B cell (primary cell): ENCODE results near the gene CNTNAP1. TPM values are rescaled to one million over a fixed set of nuclear protein-coding genes. Genes with fewer than 3 reads are reported as not detected.

Experiments
- ATAC-seq: fragments of 200-7000 bp; cut with Tn5 transposase; one replicate; pipeline ENCODE4 v1.10.0; 2021; ENCODE audit warnings: low read depth, mild to moderate bottlenecking, moderate number of reproducible peaks, moderate library complexity
- CTCF ChIA-PET: fragments of 350-600 bp; sonication (Branson Sonifier 250); formaldehyde crosslinking; loops from one replicate; lab custom pipeline; 2021; ENCODE audit warnings: antibody characterized with exemption, inconsistent platforms; lab: Charles Lee
- POLR2A ChIA-PET: fragments of 350-600 bp; sonication (Branson Sonifier 250); formaldehyde crosslinking; loops from one replicate; lab custom pipeline; 2021; ENCODE audit warnings: antibody characterized with exemption; lab: Charles Lee
- DNase-seq: peaks from one replicate; pipeline ENCODE4 v3.0.0; 2013
- H2AFZ ChIP-seq: 2 replicates; pipeline ENCODE4 v1.6.1; 2012; ENCODE audit warnings: mild to moderate bottlenecking, low read depth, low read length; ENCODE audit not compliant: insufficient read depth, poor library complexity, severe bottlenecking
- H3K27ac ChIP-seq, 2 donors: 1 replicate in 1 of 2; 2 replicates in 1 of 2; pipeline ENCODE4 v1.5.1; 2012 to 2013; ENCODE audit warnings: low read length in 2 of 2, mild to moderate bottlenecking in 2 of 2, moderate library complexity in 1 of 2
- H3K27me3 ChIP-seq, 4 experiments: fragments of 200-600 bp in 1 of 4; sonication (generic) in 1 of 4; replicated peaks in 1 of 4; 1 replicate in 2 of 4; 2 replicates in 2 of 4; pipeline versions ENCODE4 v1.6.1 to v1.7.0; 2013 to 2016; ENCODE audit warnings: low read length in 3 of 4, mild to moderate bottlenecking in 2 of 4, mixed read lengths in 1 of 4, moderate library complexity in 1 of 4; ENCODE audit not compliant: insufficient read depth in 4 of 4, control insufficient read depth in 3 of 4; ENCODE audit errors: control extremely low read depth in 1 of 4
- H3K36me3 ChIP-seq, 2 experiments: replicated peaks in 1 of 2; 1 replicate in 1 of 2; 2 replicates in 1 of 2; pipeline versions ENCODE4 v1.6.1 to v1.7.1; 2013; ENCODE audit warnings: low read length in 1 of 2; ENCODE audit not compliant: insufficient read depth in 2 of 2, control insufficient read depth in 1 of 2; ENCODE audit errors: control extremely low read depth in 1 of 2, extremely low read depth in 1 of 2
- H3K4me1 ChIP-seq, 2 donors: fragments of 200-600 bp in 1 of 2; sonication (generic) in 1 of 2; 1 replicate in 1 of 2; 2 replicates in 1 of 2; pipeline versions ENCODE4 v1.5.1 to v1.6.1; 2013 to 2017; ENCODE audit warnings: low read length in 2 of 2; ENCODE audit not compliant: control insufficient read depth in 2 of 2, insufficient read depth in 2 of 2
- H3K4me2 ChIP-seq: replicated peaks from 2 replicates; pipeline ENCODE3; 2012; ENCODE audit warnings: mild to moderate bottlenecking, low read depth, low read length; ENCODE audit not compliant: poor library complexity, severe bottlenecking
- H3K4me3 ChIP-seq, 5 experiments: fragments of 200-600 bp in 1 of 5; sonication (generic) in 1 of 5; 1 replicate in 3 of 5; 2 replicates in 2 of 5; pipeline versions ENCODE4 v1.5.1 to v1.7.0; 2011 to 2016; ENCODE audit warnings: low read length in 4 of 5, mild to moderate bottlenecking in 4 of 5, low read depth in 2 of 5, control low read depth in 1 of 5, moderate library complexity in 1 of 5; ENCODE audit not compliant: insufficient read depth in 1 of 5; ENCODE audit errors: control extremely low read depth in 1 of 5, extremely low read depth in 1 of 5
- H3K79me2 ChIP-seq: fragments of 200-600 bp; sonication (generic); one replicate; pipeline ENCODE4 v1.6.0; 2016; ENCODE audit warnings: low read length; ENCODE audit not compliant: control insufficient read depth, insufficient read depth
- H3K9ac ChIP-seq: fragments of 200-600 bp; sonication (generic); 2 replicates; pipeline ENCODE4 v1.6.1; 2017; ENCODE audit warnings: mild to moderate bottlenecking, low read length, moderate library complexity
- H3K9me3 ChIP-seq, 3 donors: one replicate each; pipeline versions ENCODE4 v1.6.1 to v1.7.1; 2013; ENCODE audit warnings: low read length in 2 of 3; ENCODE audit not compliant: control insufficient read depth in 2 of 3, insufficient read depth in 1 of 3; ENCODE audit errors: control extremely low read depth in 1 of 3
- H4K20me1 ChIP-seq: 2 replicates; pipeline ENCODE4 v1.6.0; 2012; ENCODE audit warnings: mild to moderate bottlenecking, low read length; ENCODE audit not compliant: insufficient read depth, control insufficient read depth, poor library complexity, severe bottlenecking
- H3K27ac Mint-ChIP-seq: one replicate; pipeline ENCODE4 v1.8.0; 2021; ENCODE audit warnings: mixed read lengths
- H3K27me3 Mint-ChIP-seq: one replicate; pipeline ENCODE4 v1.8.0; 2021; ENCODE audit warnings: mixed read lengths
- H3K4me1 Mint-ChIP-seq: one replicate; pipeline ENCODE4 v1.8.0; 2021; ENCODE audit warnings: mixed read lengths
- H3K4me3 Mint-ChIP-seq: one replicate; pipeline ENCODE4 v1.8.0; 2021; ENCODE audit warnings: mixed read lengths
- H3K9me3 Mint-ChIP-seq: one replicate; pipeline ENCODE4 v1.8.0; 2022; ENCODE audit warnings: mixed read lengths; ENCODE audit not compliant: insufficient read depth
- CTCF ChIP-seq: fragments of 200-600 bp; IDR thresholded peaks from one replicate; pipeline ENCODE4 v1.8.0; 2022; ENCODE audit warnings: antibody characterized with exemption, mild to moderate bottlenecking
- EZH2 ChIP-seq: IDR thresholded peaks from 2 replicates; pipeline ENCODE4 v1.6.1; 2012; ENCODE audit warnings: borderline replicate concordance, low read depth, mild to moderate bottlenecking, moderate library complexity, low read length; ENCODE audit not compliant: insufficient read depth, poor library complexity, severe bottlenecking
- WGBS: methylation state at CpG from one replicate; pipeline ENCODE4 v1.1.5; 2013; ENCODE audit warnings: missing lambda C conversion rate; ENCODE audit not compliant: insufficient coverage; 5-methylcytosine and 5-hydroxymethylcytosine counted together
- intact Hi-C: fragments of 100-400 bp; cut with micrococcal nuclease; formaldehyde crosslinking; loops from one replicate; pipeline ENCODE4 v1.10.0; 2022
- polyA plus RNA-seq: library from polyadenylated mRNA; depleted of rRNA; stranded (reverse); fragments of >200 nt; gene quantifications from 2 replicates; pipeline ENCODE4 v1.2.3, GENCODE V29; 2012
- total RNA-seq, 2 donors: library from RNA; stranded (reverse); fragments of 120-200 nt in 1 of 2; gene quantifications; 1 replicate in 1 of 2; 2 replicates in 1 of 2; pipeline versions ENCODE4 v1.2.3 to v1.2.4, GENCODE V29; 2013 to 2022

Gene CNTNAP1
- total and polyA plus RNA-seq, 2 donors (not counting 1 experiment from before 2014, with no cell fraction given) = 3.5 to 4.7 TPM

GRCh38 chr17:42687707-42688320 is 5.5 kb downstream of the CNTNAP1 start:
- H2AFZ ChIP-seq = no peak overlapping the region
- H3K9me3 Mint-ChIP-seq = no peaks in the 10 kb centered on the region
- H4K20me1 ChIP-seq = no peaks in the 10 kb centered on the region
- peaks cover 10% of the 10 kb centered on the region for H3K4me1 Mint-ChIP-seq
- 98% methylated on average over 23 of the region's 27 CpGs for WGBS
- POLR2A ChIA-PET = interaction anchor here (0.5 kb wide), 1 partner anchor 335 kb away, joined by 4 read pairs; no protein-coding TSS in a partner anchor
- H3K4me1 ChIP-seq = peaks cover 10% of the 10 kb centered on the region in 2 donors
- no peak overlapping the region for H3K27ac ChIP-seq
- no peak overlapping the region for H3K4me3 ChIP-seq
- intact Hi-C loops = no loop called here
- no peak overlapping the region for H3K4me2 ChIP-seq
- H3K9ac ChIP-seq = no peak overlapping the region
- CTCF ChIA-PET = no interaction called here
- peaks cover 0 to 7% (median 0%) of the 10 kb centered on the region in 3 donors for H3K9me3 ChIP-seq
- H3K4me3 Mint-ChIP-seq = no peak overlapping the region
- H3K27ac Mint-ChIP-seq = no peak overlapping the region
- peaks cover 0 to 3% (median under 1%) of the 10 kb centered on the region in 4 experiments for H3K27me3 ChIP-seq
- DNase-seq (no peak), ATAC-seq (no peak)
- TF ChIP-seq CTCF (no peak), EZH2 (no peak)
- no peaks in the 10 kb centered on the region for H3K27me3 Mint-ChIP-seq
- no peaks in the 10 kb centered on the region for H3K36me3 ChIP-seq
- no peaks in the 10 kb centered on the region for H3K79me2 ChIP-seq

- no peaks in the 10 kb centered on the region for H3K4me1 Mint-ChIP-seq
- Histone ChIP-seq H3K9me3 (no peaks in the 10 kb centered on the region), H3K27me3 (no peaks in the 10 kb centered on the region), H3K4me1 (no peaks in the 10 kb centered on the region), H3K27ac (no peak overlapping the region), H3K9ac (no peak overlapping the region), H2AFZ (no peak overlapping the region), H4K20me1 (no peaks in the 10 kb centered on the region), H3K79me2 (no peaks in the 10 kb centered on the region), H3K4me2 (no peak overlapping the region), H3K4me3 (no peak overlapping the region), H3K36me3 (no peaks in the 10 kb centered on the region)
- intact Hi-C loops = no loop called here
- no peak overlapping the region for H3K4me3 Mint-ChIP-seq
- CTCF ChIA-PET = interaction anchor here (1.2 kb wide), 1 partner anchor 11 kb away, joined by 3 read pairs; no protein-coding TSS in a partner anchor
- DNase-seq (no peak), ATAC-seq (no peak)
- no peaks in the 10 kb centered on the region for H3K27me3 Mint-ChIP-seq
- POLR2A ChIA-PET = no interaction called here
- no peaks in the 10 kb centered on the region for H3K9me3 Mint-ChIP-seq
- 89% methylated on average over 10 of the region's 10 CpGs for WGBS
- H3K27ac Mint-ChIP-seq = no peak overlapping the region
- TF ChIP-seq CTCF (no peak), EZH2 (no peak)
These were observed 8.3 kb downstream of the CNTNAP1 start for GRCh38 chr17:42690596-42690995.
